ENCODE data around the gene USP24.

DNA sequence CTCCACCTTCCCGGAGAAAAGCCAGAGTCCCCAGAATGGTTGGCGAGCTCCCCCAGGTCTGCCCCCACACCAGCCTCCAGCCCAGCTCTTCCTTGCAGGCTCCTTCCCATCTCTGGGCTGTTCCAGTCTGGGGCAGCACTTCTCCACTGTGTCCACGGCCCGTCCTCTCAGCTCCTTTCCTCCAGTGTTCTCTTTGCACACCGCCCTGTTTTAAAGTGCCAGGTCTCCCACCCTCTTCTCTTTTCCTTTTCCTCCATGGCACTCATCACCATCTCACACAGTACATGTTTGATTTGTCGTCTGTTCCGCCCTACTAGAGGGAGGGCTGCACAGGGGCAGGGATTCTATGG, 181.9 kb downstream of the USP24 start:
- no peak for TF ChIP-seq CTCF (IDR thresholded peaks at IDR 0.05)
- no peak for TF ChIP-seq POLR2A (IDR thresholded peaks at IDR 0.05)
